Anterior cingulate cortex (tissue), 58 donors: ENCODE results near the gene ENG.
"Not testable (repeated sequence)": the region's sequence is repeated elsewhere in the genome, so short reads cannot be mapped to it uniquely, and the experiment has no call there.

Experiments
- DNase-seq, 58 donors: peaks; one replicate each; lab custom pipeline; 2025; lab: John Stamatoyannopoulos, UW

The ENG gene

DNA sequence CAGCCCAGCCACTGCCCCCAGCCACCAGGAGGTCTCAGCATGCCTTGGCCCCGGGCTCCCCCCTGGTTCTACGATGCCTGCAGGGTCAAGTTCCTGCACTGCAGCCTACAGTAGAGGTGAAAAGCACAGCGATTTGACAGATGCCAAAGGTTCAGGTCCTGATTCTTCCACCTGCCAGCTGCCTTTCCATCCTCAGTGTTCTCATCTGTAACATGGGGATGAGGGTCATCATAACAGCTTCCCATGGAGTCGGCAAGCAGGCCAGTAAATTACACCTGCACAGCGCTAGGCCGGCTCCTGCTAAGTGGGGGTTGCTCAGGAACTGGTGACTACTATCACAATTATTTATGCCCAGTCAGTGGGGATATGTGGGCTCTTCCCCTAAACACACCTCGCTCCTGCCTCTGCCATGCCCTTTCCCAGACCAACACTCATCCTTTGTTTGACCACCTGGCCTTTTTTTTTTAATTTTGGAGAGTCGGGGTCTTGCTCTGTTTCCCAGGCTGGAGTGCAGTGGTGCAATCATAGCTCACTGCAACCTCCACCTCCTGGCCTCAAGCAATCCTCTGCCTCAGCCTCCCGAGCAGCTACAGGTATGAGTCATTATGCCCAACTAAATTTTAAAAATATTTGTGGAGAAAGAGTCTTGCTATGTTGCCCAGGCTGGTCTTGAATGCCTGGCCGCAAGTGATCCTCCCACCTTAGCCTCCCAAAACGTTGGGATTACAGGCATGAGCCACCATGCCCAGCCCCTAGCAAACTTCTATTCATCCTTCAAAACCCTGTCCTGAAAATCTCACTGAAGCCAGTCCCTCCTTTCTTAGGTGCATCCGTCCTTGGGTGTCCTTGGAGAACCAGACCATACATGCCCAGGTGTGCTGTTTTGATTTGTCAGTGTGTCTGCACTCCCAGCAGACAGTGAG, 6.4 kb downstream of the ENG start:
- no peak for DNase-seq

DNA sequence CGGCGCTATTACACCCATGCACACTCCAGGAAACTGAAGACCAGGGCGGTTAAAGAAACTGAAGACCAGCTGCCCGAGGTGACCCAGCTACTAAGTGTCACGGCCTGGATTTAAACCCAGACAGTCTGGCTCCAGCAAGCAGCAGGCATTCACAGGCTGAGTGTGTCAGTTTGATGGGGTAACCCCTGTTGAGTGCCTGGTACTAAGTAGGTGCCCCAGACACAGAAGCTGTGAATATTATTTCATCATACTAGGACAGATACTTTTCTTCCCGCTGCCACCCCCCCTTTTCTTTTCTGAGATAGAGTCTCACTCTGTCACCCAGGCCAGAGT, 7.3 kb downstream of the ENG start:
- no peak for DNase-seq

GRCh38 chr9:127846443-127847177, 7.8 kb downstream of the ENG start:
- DNase-seq, result no peak

DNA sequence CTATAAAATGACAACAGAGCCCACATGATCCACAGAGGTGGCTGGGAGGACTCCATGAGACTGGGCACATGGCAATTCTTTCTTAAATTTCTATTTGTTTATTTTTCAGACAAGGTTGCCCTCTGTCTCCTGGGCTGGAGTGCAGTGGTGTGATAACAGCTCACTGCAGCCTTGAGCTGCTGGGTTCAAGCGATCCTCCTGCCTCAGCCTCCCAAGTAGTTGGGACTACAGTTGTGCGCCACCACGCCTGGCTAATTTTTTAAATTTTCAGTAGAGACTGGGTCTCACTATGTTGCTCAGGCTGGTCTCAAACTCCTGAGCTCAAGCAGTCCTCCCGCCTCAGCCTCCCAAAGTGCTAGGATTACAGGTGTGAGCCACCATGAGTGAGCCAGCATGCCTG, 8.8 kb downstream of the ENG start:
- not testable (repeated sequence) for DNase-seq

GRCh38 chr9:127844821-127845359, 9.6 kb downstream of the ENG start:
- DNase-seq, result no peak

DNA sequence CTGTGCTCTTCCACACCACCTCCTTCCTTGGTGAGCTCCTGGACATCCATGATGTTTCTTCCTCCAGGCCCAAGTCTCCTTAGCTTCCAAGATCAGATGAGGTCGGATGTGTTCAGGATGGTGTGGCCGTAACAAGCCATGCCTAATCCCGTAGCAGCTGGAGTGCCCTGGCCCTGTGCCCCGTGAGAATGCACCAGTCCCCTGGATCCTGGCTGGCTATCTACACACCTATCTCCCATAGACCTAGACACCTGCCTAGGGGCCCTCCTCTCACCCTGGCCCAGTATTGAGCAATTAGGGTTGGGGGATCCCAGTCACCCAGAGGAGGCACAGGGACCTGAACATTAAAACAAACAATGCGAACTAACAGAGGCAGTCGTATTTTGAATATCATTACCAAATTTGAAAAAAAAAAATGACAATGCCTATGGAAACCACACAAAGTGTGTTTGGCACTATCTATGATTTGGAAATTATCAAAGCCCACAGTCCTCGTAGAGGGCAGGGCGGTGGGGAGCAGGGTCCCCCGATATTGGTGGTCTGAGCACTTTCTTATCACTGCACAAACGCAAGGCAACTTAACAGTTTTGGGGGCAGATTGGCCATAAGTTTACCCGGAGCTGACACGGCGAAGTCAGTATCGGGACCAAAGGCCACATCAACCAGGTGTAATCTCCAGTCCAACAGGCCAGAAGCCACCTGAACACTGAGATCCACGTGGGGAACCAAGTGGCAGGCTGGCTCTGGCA, 13.2 kb downstream of the ENG start:
- no peak for DNase-seq

DNA sequence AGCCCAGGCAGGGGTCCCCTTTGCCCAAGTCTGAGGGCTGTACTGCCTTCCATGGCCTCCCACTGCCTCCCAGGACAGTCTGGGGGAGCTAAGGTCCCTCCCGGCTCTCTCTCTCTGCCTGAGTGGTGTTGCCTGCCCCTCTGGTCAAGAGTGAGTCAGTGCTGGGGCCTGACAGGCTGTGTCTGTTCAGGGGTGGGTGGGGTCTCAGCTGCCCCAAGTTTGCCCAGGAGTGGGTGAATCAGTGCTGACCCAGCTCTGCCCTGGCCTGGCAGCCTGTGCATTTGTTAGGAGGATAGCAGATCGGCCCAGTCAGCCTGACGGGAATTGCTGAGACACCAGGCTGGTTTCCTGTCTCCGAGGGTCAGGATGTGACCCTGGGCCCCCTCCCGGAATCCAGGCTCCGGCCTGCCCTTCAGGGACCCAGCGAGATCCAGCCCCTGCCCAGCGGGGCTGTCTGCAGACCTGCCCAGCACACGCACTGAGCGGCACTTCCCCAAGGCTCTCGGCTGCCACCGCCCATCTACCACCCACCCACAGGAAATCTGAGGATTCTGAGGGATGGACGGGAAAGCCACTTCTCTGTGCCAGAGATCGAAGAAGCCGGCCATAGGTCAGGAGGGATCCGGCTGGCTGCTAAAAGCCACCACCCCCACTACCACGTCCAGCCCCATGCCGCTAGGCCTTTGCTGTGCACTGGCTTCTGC, 15.9 kb downstream of the ENG start:
- DNase-seq, result no peak

- DNase-seq, result no peak
Measured at GRCh38 chr9:127837346-127837745, 17.1 kb downstream of the ENG start.

DNA sequence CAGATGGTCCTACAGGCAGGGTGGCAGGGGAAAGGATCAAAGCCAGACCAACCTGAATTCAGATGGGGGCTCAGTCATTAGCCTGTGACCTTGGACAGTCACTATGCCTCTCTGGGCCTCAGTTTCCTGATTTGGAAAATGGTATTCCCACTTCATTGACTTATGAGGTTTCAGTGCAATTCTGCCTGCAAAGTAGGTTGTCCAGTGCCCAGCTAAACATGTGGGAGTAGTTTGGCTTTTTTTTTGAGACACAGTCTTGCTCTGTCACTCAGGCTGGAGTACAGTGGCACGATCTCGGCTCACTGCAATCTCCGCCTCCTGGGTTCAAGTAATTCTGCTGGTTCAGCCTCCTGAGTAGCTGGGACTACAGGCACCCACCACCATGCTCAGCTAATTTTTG, 17.9 kb downstream of the ENG start:
- not testable (repeated sequence) for DNase-seq

- no peak for DNase-seq
Measured at GRCh38 chr9:127835991-127836516, 18.4 kb downstream of the ENG start.

GRCh38 chr9:127833555-127833954, 20.9 kb downstream of the ENG start:
- DNase-seq, result no peak

DNA sequence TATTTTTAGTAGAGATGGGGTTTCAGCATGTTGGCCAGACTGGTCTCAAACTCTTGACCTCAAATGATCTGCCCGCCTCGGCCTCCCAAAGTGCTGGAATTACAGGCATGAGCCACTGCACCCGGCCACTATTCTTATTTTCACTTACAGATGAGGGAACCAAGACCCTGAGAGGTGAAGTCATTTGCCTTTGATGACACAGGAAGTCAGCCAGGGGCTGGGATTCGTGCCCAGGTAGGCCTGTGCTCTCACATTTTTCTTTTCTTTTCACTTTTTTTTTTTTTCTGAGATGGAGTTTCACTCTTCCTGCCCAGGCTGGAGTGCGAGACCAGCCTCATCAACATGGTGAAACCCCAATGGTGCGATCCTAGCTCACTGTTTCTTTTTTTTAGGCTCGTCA, 22.2 kb downstream of the ENG start:
- no peak for DNase-seq

- DNase-seq, result no peak
Measured at GRCh38 chr9:127829205-127829906, 25.1 kb downstream of the ENG start.

- DNase-seq, result peak in 15 of 58 donors; percentile 6 to 52 (median 22)
Measured at GRCh38 chr9:127828262-127829031, 26.0 kb downstream of the ENG start.

GRCh38 chr9:127826253-127826913, 28.1 kb downstream of the ENG start:
- DNase-seq, result no peak

- peak in 6 of 58 donors; percentile 21 to 53 (median 24) for DNase-seq
Measured at GRCh38 chr9:127825319-127826051, 29.0 kb downstream of the ENG start.

- DNase-seq, result no peak
Measured at GRCh38 chr9:127822108-127822507, 32.4 kb downstream of the ENG start.
